WTC11 (cell line): ENCODE data around the gene FAM53A.

Experiments used
- NR3C1 ChIP-seq: sonication (generic); formaldehyde crosslinking; conservative IDR thresholded peaks from 2 replicates; pipeline ENCODE4 v1.8.1; 2023; ENCODE audit warnings: low read depth, mild to moderate bottlenecking, missing genetic modification reagents
- SP1 ChIP-seq: sonication (generic); formaldehyde crosslinking; conservative IDR thresholded peaks from 2 replicates; pipeline ENCODE4 v1.8.1; 2022; ENCODE audit warnings: missing genetic modification reagents
- TEAD4 ChIP-seq: sonication (generic); formaldehyde crosslinking; IDR thresholded peaks from 2 replicates; pipeline ENCODE4 v1.8.0; 2022; ENCODE audit warnings: mild to moderate bottlenecking, missing genetic modification reagents
- TP53 ChIP-seq: sonication (generic); formaldehyde crosslinking; IDR thresholded peaks from 2 replicates; pipeline ENCODE4 v1.8.1; 2023; ENCODE audit warnings: mild to moderate bottlenecking, missing genetic modification reagents
- ZNF232 ChIP-seq: sonication (generic); formaldehyde crosslinking; IDR thresholded peaks from 2 replicates; pipeline ENCODE4 v1.8.0; 2022; ENCODE audit warnings: mild to moderate bottlenecking, missing genetic modification reagents
- TF ChIP-seq, protein P1 (sequence below): sonication (generic); formaldehyde crosslinking; IDR thresholded peaks from 2 replicates; pipeline ENCODE4 v1.8.1; 2023; ENCODE audit warnings: mild to moderate bottlenecking, missing genetic modification reagents, borderline replicate concordance
- TF ChIP-seq, protein P2 (sequence below): sonication (generic); formaldehyde crosslinking; IDR thresholded peaks from 2 replicates; pipeline ENCODE4 v1.8.1; 2022; ENCODE audit warnings: missing genetic modification reagents, borderline replicate concordance
- TF ChIP-seq, protein P3 (sequence below): fragments of 200-600 bp; IDR thresholded peaks from 2 replicates; pipeline ENCODE4 v1.8.0; 2022; ENCODE audit warnings: antibody characterized with exemption
- TF ChIP-seq, protein P4 (sequence below): sonication (generic); formaldehyde crosslinking; IDR thresholded peaks from 2 replicates; pipeline ENCODE4 v1.8.1; 2022; ENCODE audit warnings: low read depth, missing genetic modification reagents, borderline replicate concordance

DNA sequence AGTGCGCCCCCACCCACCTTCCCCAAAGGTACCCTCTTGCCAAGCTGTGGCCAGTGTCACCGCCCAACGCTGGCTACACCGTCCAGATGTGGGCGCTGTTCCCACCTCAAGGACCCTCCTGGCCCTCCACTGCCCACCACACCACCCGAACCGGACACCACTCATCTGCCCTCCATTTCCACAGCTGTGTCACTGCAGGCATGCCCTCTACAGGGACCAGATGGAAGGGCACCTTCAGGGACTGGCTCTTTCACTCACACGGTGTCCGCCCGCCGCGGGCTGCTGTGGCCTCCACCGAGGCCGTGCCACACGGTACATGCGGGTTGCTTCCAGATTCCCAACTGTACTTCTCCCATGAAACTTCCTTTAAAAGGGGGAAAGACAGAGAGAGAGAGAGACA is 87.7 kb downstream of the FAM53A start:
- TF ChIP-seq, protein P1, sequence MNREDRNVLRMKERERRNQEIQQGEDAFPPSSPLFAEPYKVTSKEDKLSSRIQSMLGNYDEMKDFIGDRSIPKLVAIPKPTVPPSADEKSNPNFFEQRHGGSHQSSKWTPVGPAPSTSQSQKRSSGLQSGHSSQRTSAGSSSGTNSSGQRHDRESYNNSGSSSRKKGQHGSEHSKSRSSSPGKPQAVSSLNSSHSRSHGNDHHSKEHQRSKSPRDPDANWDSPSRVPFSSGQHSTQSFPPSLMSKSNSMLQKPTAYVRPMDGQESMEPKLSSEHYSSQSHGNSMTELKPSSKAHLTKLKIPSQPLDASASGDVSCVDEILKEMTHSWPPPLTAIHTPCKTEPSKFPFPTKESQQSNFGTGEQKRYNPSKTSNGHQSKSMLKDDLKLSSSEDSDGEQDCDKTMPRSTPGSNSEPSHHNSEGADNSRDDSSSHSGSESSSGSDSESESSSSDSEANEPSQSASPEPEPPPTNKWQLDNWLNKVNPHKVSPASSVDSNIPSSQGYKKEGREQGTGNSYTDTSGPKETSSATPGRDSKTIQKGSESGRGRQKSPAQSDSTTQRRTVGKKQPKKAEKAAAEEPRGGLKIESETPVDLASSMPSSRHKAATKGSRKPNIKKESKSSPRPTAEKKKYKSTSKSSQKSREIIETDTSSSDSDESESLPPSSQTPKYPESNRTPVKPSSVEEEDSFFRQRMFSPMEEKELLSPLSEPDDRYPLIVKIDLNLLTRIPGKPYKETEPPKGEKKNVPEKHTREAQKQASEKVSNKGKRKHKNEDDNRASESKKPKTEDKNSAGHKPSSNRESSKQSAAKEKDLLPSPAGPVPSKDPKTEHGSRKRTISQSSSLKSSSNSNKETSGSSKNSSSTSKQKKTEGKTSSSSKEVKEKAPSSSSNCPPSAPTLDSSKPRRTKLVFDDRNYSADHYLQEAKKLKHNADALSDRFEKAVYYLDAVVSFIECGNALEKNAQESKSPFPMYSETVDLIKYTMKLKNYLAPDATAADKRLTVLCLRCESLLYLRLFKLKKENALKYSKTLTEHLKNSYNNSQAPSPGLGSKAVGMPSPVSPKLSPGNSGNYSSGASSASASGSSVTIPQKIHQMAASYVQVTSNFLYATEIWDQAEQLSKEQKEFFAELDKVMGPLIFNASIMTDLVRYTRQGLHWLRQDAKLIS, result no peak
- TF ChIP-seq, protein P2, sequence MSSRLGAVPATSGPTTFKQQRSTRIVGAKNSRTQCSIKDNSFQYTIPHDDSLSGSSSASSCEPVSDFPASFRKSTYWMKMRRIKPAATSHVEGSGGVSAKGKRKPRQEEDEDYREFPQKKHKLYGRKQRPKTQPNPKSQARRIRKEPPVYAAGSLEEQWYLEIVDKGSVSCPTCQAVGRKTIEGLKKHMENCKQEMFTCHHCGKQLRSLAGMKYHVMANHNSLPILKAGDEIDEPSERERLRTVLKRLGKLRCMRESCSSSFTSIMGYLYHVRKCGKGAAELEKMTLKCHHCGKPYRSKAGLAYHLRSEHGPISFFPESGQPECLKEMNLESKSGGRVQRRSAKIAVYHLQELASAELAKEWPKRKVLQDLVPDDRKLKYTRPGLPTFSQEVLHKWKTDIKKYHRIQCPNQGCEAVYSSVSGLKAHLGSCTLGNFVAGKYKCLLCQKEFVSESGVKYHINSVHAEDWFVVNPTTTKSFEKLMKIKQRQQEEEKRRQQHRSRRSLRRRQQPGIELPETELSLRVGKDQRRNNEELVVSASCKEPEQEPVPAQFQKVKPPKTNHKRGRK, result no peak
- TF ChIP-seq, protein P3, sequence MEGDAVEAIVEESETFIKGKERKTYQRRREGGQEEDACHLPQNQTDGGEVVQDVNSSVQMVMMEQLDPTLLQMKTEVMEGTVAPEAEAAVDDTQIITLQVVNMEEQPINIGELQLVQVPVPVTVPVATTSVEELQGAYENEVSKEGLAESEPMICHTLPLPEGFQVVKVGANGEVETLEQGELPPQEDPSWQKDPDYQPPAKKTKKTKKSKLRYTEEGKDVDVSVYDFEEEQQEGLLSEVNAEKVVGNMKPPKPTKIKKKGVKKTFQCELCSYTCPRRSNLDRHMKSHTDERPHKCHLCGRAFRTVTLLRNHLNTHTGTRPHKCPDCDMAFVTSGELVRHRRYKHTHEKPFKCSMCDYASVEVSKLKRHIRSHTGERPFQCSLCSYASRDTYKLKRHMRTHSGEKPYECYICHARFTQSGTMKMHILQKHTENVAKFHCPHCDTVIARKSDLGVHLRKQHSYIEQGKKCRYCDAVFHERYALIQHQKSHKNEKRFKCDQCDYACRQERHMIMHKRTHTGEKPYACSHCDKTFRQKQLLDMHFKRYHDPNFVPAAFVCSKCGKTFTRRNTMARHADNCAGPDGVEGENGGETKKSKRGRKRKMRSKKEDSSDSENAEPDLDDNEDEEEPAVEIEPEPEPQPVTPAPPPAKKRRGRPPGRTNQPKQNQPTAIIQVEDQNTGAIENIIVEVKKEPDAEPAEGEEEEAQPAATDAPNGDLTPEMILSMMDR, result no peak
- TF ChIP-seq TP53 (CRISPR knock-in tag), result no peak
- TF ChIP-seq, protein P4, sequence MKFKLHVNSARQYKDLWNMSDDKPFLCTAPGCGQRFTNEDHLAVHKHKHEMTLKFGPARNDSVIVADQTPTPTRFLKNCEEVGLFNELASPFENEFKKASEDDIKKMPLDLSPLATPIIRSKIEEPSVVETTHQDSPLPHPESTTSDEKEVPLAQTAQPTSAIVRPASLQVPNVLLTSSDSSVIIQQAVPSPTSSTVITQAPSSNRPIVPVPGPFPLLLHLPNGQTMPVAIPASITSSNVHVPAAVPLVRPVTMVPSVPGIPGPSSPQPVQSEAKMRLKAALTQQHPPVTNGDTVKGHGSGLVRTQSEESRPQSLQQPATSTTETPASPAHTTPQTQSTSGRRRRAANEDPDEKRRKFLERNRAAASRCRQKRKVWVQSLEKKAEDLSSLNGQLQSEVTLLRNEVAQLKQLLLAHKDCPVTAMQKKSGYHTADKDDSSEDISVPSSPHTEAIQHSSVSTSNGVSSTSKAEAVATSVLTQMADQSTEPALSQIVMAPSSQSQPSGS (CRISPR knock-in tag), result no peak
- TF ChIP-seq SP1, result no peak
- TF ChIP-seq ZNF232 (CRISPR knock-in tag), result no peak
- TF ChIP-seq TEAD4, result no peak
- no peak for TF ChIP-seq NR3C1 (CRISPR knock-in tag)
